Activated CD8-positive, alpha-beta memory T cell treated with anti-CD3 and anti-CD28 coated beads for 1 hour (primary cell): Measurements from ENCODE around the gene F7.
"Not testable (repeated sequence)": the region's sequence is repeated elsewhere in the genome, so short reads cannot be mapped to it uniquely, and the experiment has no call there.

Experiments used
- DNase-seq, 2 donors: peaks; one replicate each; pipeline ENCODE4 v3.0.0-alpha.2; 2020; ENCODE audit warnings: low read depth in 1 of 2; ENCODE audit errors: extremely low read depth in 1 of 2

Gene F7

GRCh38 chr13:113098162-113098732 lies 7.3 kb upstream of the F7 start:
- no peak for DNase-seq

GRCh38 chr13:113099142-113099541 lies 6.4 kb upstream of the F7 start:
- no peak for DNase-seq

GRCh38 chr13:113102302-113102701 lies 3.3 kb upstream of the F7 start:
- not testable (repeated sequence) for DNase-seq

GRCh38 chr13:113102727-113103126 lies 2.9 kb upstream of the F7 start:
- no peak for DNase-seq

GRCh38 chr13:113103646-113104045 lies 1.9 kb upstream of the F7 start:
- no peak for DNase-seq

- DNase-seq: no peak
Measured at GRCh38 chr13:113105921-113106452, 396 bp downstream of the F7 start.

- no peak for DNase-seq
Measured at GRCh38 chr13:113106711-113107351, 1.2 kb downstream of the F7 start.

GRCh38 chr13:113108521-113108920 lies 2.9 kb downstream of the F7 start:
- DNase-seq: not testable (repeated sequence)

GRCh38 chr13:113109151-113110047 lies 3.8 kb downstream of the F7 start:
- DNase-seq: no peak

GRCh38 chr13:113110048-113110851 lies 4.7 kb downstream of the F7 start:
- DNase-seq: peak in 1 of 2 donors; percentile 14

- DNase-seq: no peak
Measured at GRCh38 chr13:113110852-113111315, 5.3 kb downstream of the F7 start.

GRCh38 chr13:113111821-113112220 lies 6.2 kb downstream of the F7 start:
- not testable (repeated sequence) for DNase-seq

- DNase-seq: not testable (repeated sequence)
Measured at GRCh38 chr13:113112475-113112874, 6.9 kb downstream of the F7 start.

- no peak for DNase-seq
Measured at GRCh38 chr13:113112893-113113845, 7.6 kb downstream of the F7 start.

GRCh38 chr13:113113846-113114271 lies 8.3 kb downstream of the F7 start:
- no peak for DNase-seq

- DNase-seq: no peak
Measured at GRCh38 chr13:113114511-113115362, 9.1 kb downstream of the F7 start.

GRCh38 chr13:113115363-113116205 lies 10.0 kb downstream of the F7 start:
- no peak for DNase-seq
